GM12874 (cell line): Measurements from ENCODE around the gene SLC38A10.

Experiments
- CTCF ChIP-seq: IDR thresholded peaks from 2 replicates; pipeline ENCODE4 v1.5.1; 2011; ENCODE audit warnings: low read depth, mild to moderate bottlenecking, control low read depth, low read length, moderate library complexity; ENCODE audit not compliant: insufficient read depth

The SLC38A10 gene

GRCh38 chr17:81246343-81246670 is 48.8 kb downstream of the SLC38A10 start:
- no peak for TF ChIP-seq CTCF

- no peak for TF ChIP-seq CTCF
These were observed 49.3 kb downstream of the SLC38A10 start for GRCh38 chr17:81245665-81246342.

GRCh38 chr17:81245024-81245664 is 50.0 kb downstream of the SLC38A10 start:
- TF ChIP-seq CTCF: no peak

GRCh38 chr17:81244358-81245023 is 50.6 kb downstream of the SLC38A10 start:
- no peak for TF ChIP-seq CTCF

- TF ChIP-seq CTCF: no peak
These were observed 51.8 kb downstream of the SLC38A10 start for GRCh38 chr17:81243333-81243664.

- no peak for TF ChIP-seq CTCF
These were observed 52.4 kb downstream of the SLC38A10 start for GRCh38 chr17:81242421-81243332.

GRCh38 chr17:81241648-81242420 is 53.3 kb downstream of the SLC38A10 start:
- TF ChIP-seq CTCF: peak; percentile 91
